Lung (tissue), 12 donors: ENCODE measurements around the gene TLK2. TPM values are rescaled to one million over a fixed set of nuclear protein-coding genes. Genes with fewer than 3 reads are reported as not detected.

Source experiments
- ATAC-seq: fragments of 200-7000 bp; cut with Tn5 transposase; one replicate; pipeline ENCODE4 v1.9.1; 2020; ENCODE audit warnings: moderate number of reproducible peaks; ENCODE audit not compliant: insufficient read depth, low FRiP score
- DNase-seq, 3 donors: peaks; one replicate each; pipeline ENCODE4 v3.0.0-alpha.2; 2013 to 2017
- H3K27ac ChIP-seq, 2 donors: one replicate each; pipeline ENCODE4 v1.5.1; 2013; ENCODE audit warnings: mild to moderate bottlenecking in 2 of 2, moderate library complexity in 2 of 2, control low read depth in 1 of 2, inconsistent platforms in 1 of 2, low read depth in 1 of 2, low read length in 1 of 2
- H3K27me3 ChIP-seq, 3 donors: one replicate each; pipeline ENCODE4 v1.5.1; 2013; ENCODE audit warnings: low read length in 2 of 3; ENCODE audit not compliant: control insufficient read depth in 3 of 3, insufficient read depth in 3 of 3
- H3K36me3 ChIP-seq, 4 donors: one replicate each; pipeline ENCODE4 v1.5.1; 2013; ENCODE audit warnings: low read length in 4 of 4, mild to moderate bottlenecking in 1 of 4, moderate library complexity in 1 of 4; ENCODE audit not compliant: control insufficient read depth in 4 of 4, insufficient read depth in 4 of 4
- H3K4me1 ChIP-seq, 5 donors: one replicate each; pipeline ENCODE4 v1.5.1; 2013; ENCODE audit warnings: low read length in 5 of 5, mild to moderate bottlenecking in 2 of 5, moderate library complexity in 1 of 5; ENCODE audit not compliant: control insufficient read depth in 5 of 5, insufficient read depth in 5 of 5
- H3K4me3 ChIP-seq: one replicate; pipeline ENCODE4 v1.5.1; 2013; ENCODE audit warnings: mild to moderate bottlenecking, control low read depth, moderate library complexity
- H3K9ac ChIP-seq, 2 donors: one replicate each; pipeline ENCODE4 v1.5.1; 2013; ENCODE audit warnings: low read length in 2 of 2, control low read depth in 1 of 2; ENCODE audit not compliant: insufficient read depth in 1 of 2
- H3K9me3 ChIP-seq, 4 donors: one replicate each; pipeline ENCODE4 v1.5.1; 2013; ENCODE audit warnings: low read length in 3 of 4, mild to moderate bottlenecking in 1 of 4, moderate library complexity in 1 of 4; ENCODE audit not compliant: control insufficient read depth in 4 of 4, insufficient read depth in 3 of 4
- CTCF ChIP-seq: IDR thresholded peaks from 2 replicates; pipeline ENCODE4 v1.5.1; 2012; ENCODE audit warnings: mild to moderate bottlenecking; ENCODE audit errors: control extremely low read depth, extremely low read depth
- WGBS, 2 donors: extraction: QIAGEN DNeasy Blood & Tissue Kit; methylation state at CpG; one replicate each; pipeline ENCODE4 v1.1.7; 2013; 5-methylcytosine and 5-hydroxymethylcytosine counted together
- polyA plus RNA-seq, 2 donors: library from polyadenylated mRNA; stranded (reverse); fragments of 200-250 nt; gene quantifications; one replicate each; pipeline ENCODE4 v1.2.1, GENCODE V29; 2013
- total RNA-seq, 2 donors: library from RNA; depleted of rRNA in 1 of 2; stranded (reverse); fragments of >200 nt in 1 of 2; gene quantifications; one replicate each; pipeline ENCODE4 v1.2.1, GENCODE V29; 2014 to 2021
- donor health status: control.
- donor health status: control.
- donor health status: Bipolar disorder and iron deficiency.
- donor health status: healthy.
- donor health status: DM: yes; HTN: yes; CAD: no.

Gene TLK2
- total and polyA plus RNA-seq, 4 donors: 11.6 to 87.7 (median 26.0) TPM

GRCh38 chr17:62562656-62563055 is 84.0 kb downstream of the TLK2 start:
- no peaks in the 10 kb centered on the region for H3K27me3 ChIP-seq
- H3K4me3 ChIP-seq: no peak overlapping the region
- WGBS, 2 donors: 32 to 64% methylated on average over 1 of the region's 1 CpG
- H3K9ac ChIP-seq: no peak overlapping the region
- no peaks in the 10 kb centered on the region for H3K9me3 ChIP-seq
- H3K36me3 ChIP-seq: peaks cover 4 to 18% (median 11%) of the 10 kb centered on the region in 4 donors
- peaks cover 0 to 4% (median 0%) of the 10 kb centered on the region in 5 donors for H3K4me1 ChIP-seq
- H3K27ac ChIP-seq: no peak overlapping the region
- TF ChIP-seq CTCF: no peak
- DNase-seq (no peak), ATAC-seq (no peak)

GRCh38 chr17:62565817-62566216 is 87.2 kb downstream of the TLK2 start:
- 95 to 99% methylated on average over 1 of the region's 1 CpG for WGBS, 2 donors
- Histone ChIP-seq H3K27ac (no peak overlapping the region), H3K9me3 (no peaks in the 10 kb centered on the region), H3K9ac (no peak overlapping the region), H3K27me3 (no peaks in the 10 kb centered on the region), H3K4me3 (no peak overlapping the region), H3K4me1 (peaks cover 0 to 4% (median 0%) of the 10 kb centered on the region in 5 donors), H3K36me3 (peaks cover 5 to 24% (median 12%) of the 10 kb centered on the region in 4 donors)
- ATAC-seq (no peak), DNase-seq (no peak)
- no peak for TF ChIP-seq CTCF

GRCh38 chr17:62566996-62567578 is 88.5 kb downstream of the TLK2 start:
- Histone ChIP-seq H3K9me3 (no peaks in the 10 kb centered on the region), H3K27me3 (no peaks in the 10 kb centered on the region), H3K4me3 (no peak overlapping the region), H3K9ac (no peak overlapping the region), H3K36me3 (peaks cover 5 to 24% (median 10%) of the 10 kb centered on the region in 4 donors), H3K4me1 (peaks cover 0 to 4% (median 0%) of the 10 kb centered on the region in 5 donors), H3K27ac (no peak overlapping the region)
- ATAC-seq: no peak
- no peak for DNase-seq
- TF ChIP-seq CTCF: no peak
- 89 to 90% methylated on average over 4 of the region's 4 CpGs for whole genome bisulfite sequencing, 2 donors

- H3K27me3 ChIP-seq: no peaks in the 10 kb centered on the region
- WGBS, 2 donors: 87 to 94% methylated on average over 5 of the region's 5 CpGs
- ATAC-seq (no peak), DNase-seq (no peak)
- no peak overlapping the region for H3K9ac ChIP-seq
- H3K9me3 ChIP-seq: no peaks in the 10 kb centered on the region
- no peak overlapping the region for H3K27ac ChIP-seq
- H3K4me3 ChIP-seq: no peak overlapping the region
- TF ChIP-seq CTCF: no peak
- peaks cover 0 to 4% (median 0%) of the 10 kb centered on the region in 5 donors for H3K4me1 ChIP-seq
- peaks cover 5 to 23% (median 13%) of the 10 kb centered on the region in 4 donors for H3K36me3 ChIP-seq
Measured at GRCh38 chr17:62572488-62572887, 93.9 kb downstream of the TLK2 start.
